H1 (cell line): ENCODE measurements around the gene GPR17. TPM values are rescaled to one million over a fixed set of nuclear protein-coding genes. Genes with fewer than 3 reads are reported as not detected.

Source experiments
- CTCF ChIA-PET: fragments of 300-600 bp; sonication (Branson Sonifier 250); formaldehyde crosslinking; loops from one replicate; lab custom pipeline; 2021; ENCODE audit not compliant: partially characterized antibody; lab: Charles Lee
- POLR2A ChIA-PET: fragments of 300-600 bp; sonication (Branson Sonifier 250); formaldehyde crosslinking; loops from one replicate; lab custom pipeline; 2021; ENCODE audit warnings: inconsistent platforms; ENCODE audit not compliant: partially characterized antibody; lab: Charles Lee
- DNase-seq, 2 experiments: peaks; one replicate each; pipeline versions ENCODE4 v3.0.0 to v3.0.0-alpha.2; 2010 to 2022; ENCODE audit warnings: low spot score in 2 of 2, low read depth in 1 of 2, mixed read lengths in 1 of 2
- FAIRE-seq: peaks from 2 replicates; lab custom pipeline; 2011; peaks lifted over from hg19 to GRCh38; lab: Jason Lieb, UNC
- H2AFZ ChIP-seq: 2 replicates; pipeline ENCODE4 v1.8.1; 2012; ENCODE audit warnings: low read length, inconsistent platforms
- H2AK5ac ChIP-seq: 2 replicates; pipeline ENCODE4 v1.6.1; 2013; ENCODE audit warnings: low read depth, low read length
- H2BK120ac ChIP-seq: replicated peaks from 2 replicates; pipeline ENCODE3; 2013; ENCODE audit warnings: low read depth, low read length, inconsistent platforms
- H2BK12ac ChIP-seq: 2 replicates; pipeline ENCODE4 v1.6.1; 2013; ENCODE audit warnings: low read depth, low read length
- H2BK15ac ChIP-seq: 2 replicates; pipeline ENCODE4 v1.6.1; 2013; ENCODE audit warnings: low read length
- H2BK20ac ChIP-seq: 2 replicates; pipeline ENCODE4 v1.6.1; 2013; ENCODE audit warnings: low read length
- H2BK5ac ChIP-seq: 2 replicates; pipeline ENCODE4 v1.6.1; 2013; ENCODE audit warnings: low read depth, low read length
- H3K14ac ChIP-seq: 2 replicates; pipeline ENCODE4 v1.6.1; 2013; ENCODE audit warnings: inconsistent platforms; ENCODE audit not compliant: insufficient read length
- H3K18ac ChIP-seq: 2 replicates; pipeline ENCODE4 v1.6.1; 2013; ENCODE audit warnings: low read length; ENCODE audit errors: extremely low read depth
- H3K23ac ChIP-seq: 2 replicates; pipeline ENCODE4 v1.6.1; 2013; ENCODE audit warnings: inconsistent platforms; ENCODE audit not compliant: insufficient read length
- H3K23me2 ChIP-seq: 2 replicates; pipeline ENCODE4 v1.6.1; 2013; ENCODE audit warnings: low read depth, low read length
- H3K27ac ChIP-seq: 2 replicates; pipeline ENCODE4 v1.6.1; 2011; ENCODE audit warnings: low read depth, low read length, inconsistent platforms
- H3K27me3 ChIP-seq, 4 experiments: replicated peaks in 1 of 4; 1 replicate in 1 of 4; 2 replicates in 3 of 4; pipeline versions ENCODE4 v1.6.1 to v1.8.1; 2011 to 2013; ENCODE audit warnings: low read length in 3 of 4, mild to moderate bottlenecking in 3 of 4, inconsistent platforms in 2 of 4, mixed read lengths in 2 of 4, moderate library complexity in 1 of 4; ENCODE audit not compliant: control insufficient read depth in 3 of 4, insufficient read depth in 3 of 4; ENCODE audit errors: extremely low read depth in 1 of 4
- H3K36me3 ChIP-seq, 4 experiments: 2 replicates each; pipeline versions ENCODE4 v1.6.1 to v1.8.1; 2011 to 2013; ENCODE audit warnings: mild to moderate bottlenecking in 4 of 4, low read length in 3 of 4, moderate library complexity in 2 of 4, control low read depth in 1 of 4, inconsistent platforms in 1 of 4; ENCODE audit not compliant: insufficient read depth in 4 of 4, control insufficient read depth in 2 of 4
- H3K4ac ChIP-seq: replicated peaks from 2 replicates; pipeline ENCODE3; 2013; ENCODE audit warnings: low read length, low read depth, mixed read lengths, inconsistent platforms; ENCODE audit not compliant: insufficient read length
- H3K4me1 ChIP-seq, 4 experiments: replicated peaks in 1 of 4; 1 replicate in 1 of 4; 2 replicates in 3 of 4; pipeline versions ENCODE4 v1.6.1 to v1.8.1; 2011 to 2013; ENCODE audit warnings: low read length in 3 of 4, inconsistent platforms in 2 of 4, mixed read lengths in 1 of 4; ENCODE audit not compliant: insufficient read depth in 4 of 4, control insufficient read depth in 3 of 4
- H3K4me2 ChIP-seq, 2 experiments: 2 replicates each; pipeline versions ENCODE4 v1.6.1 to v1.8.1; 2011 to 2013; ENCODE audit warnings: low read depth in 2 of 2, low read length in 2 of 2, control low read depth in 1 of 2, inconsistent platforms in 1 of 2, mild to moderate bottlenecking in 1 of 2; ENCODE audit not compliant: insufficient read depth in 1 of 2
- H3K4me3 ChIP-seq, 4 experiments: fragments of 200-600, 300-600 bp in 1 of 4; sonication (generic), shearing (Covaris generic), sonication (Bioruptor Twin) in 1 of 4; 2 replicates each; pipeline versions ENCODE4 v1.5.1 to v1.8.1; 2011 to 2016; ENCODE audit warnings: low read length in 4 of 4, low read depth in 3 of 4, control low read depth in 2 of 4, inconsistent platforms in 2 of 4, mild to moderate bottlenecking in 2 of 4, mixed read lengths in 1 of 4, moderate library complexity in 1 of 4; ENCODE audit not compliant: insufficient read depth in 2 of 4; ENCODE audit errors: extremely low read depth in 1 of 4
- H3K56ac ChIP-seq: replicated peaks from 2 replicates; pipeline ENCODE3; 2013; ENCODE audit warnings: low read depth, mild to moderate bottlenecking, mixed read lengths, low read length, inconsistent platforms; ENCODE audit not compliant: insufficient read length
- H3K79me1 ChIP-seq: 2 replicates; pipeline ENCODE4 v1.6.1; 2013; ENCODE audit warnings: low read depth, low read length, control low read depth
- H3K79me2 ChIP-seq, 2 experiments: 2 replicates each; pipeline versions ENCODE4 v1.6.1 to v1.8.1; 2012 to 2013; ENCODE audit warnings: low read length in 2 of 2, mild to moderate bottlenecking in 2 of 2, inconsistent platforms in 1 of 2; ENCODE audit not compliant: insufficient read depth in 2 of 2, control insufficient read depth in 1 of 2
- H3K9ac ChIP-seq, 4 experiments: replicated peaks in 1 of 4; 1 replicate in 1 of 4; 2 replicates in 3 of 4; pipeline versions ENCODE4 v1.6.1 to v1.8.1; 2011 to 2013; ENCODE audit warnings: low read depth in 3 of 4, low read length in 3 of 4, control low read depth in 2 of 4, mild to moderate bottlenecking in 2 of 4, moderate library complexity in 2 of 4, inconsistent platforms in 1 of 4; ENCODE audit errors: extremely low read depth in 1 of 4
- H3K9me3 ChIP-seq, 2 experiments: 2 replicates each; pipeline versions ENCODE4 v1.6.1 to v1.8.1; 2012 to 2013; ENCODE audit warnings: mild to moderate bottlenecking in 2 of 2, moderate library complexity in 2 of 2, control low read depth in 1 of 2, inconsistent platforms in 1 of 2, low read depth in 1 of 2, low read length in 1 of 2, mixed read lengths in 1 of 2; ENCODE audit not compliant: insufficient read depth in 2 of 2
- H4K20me1 ChIP-seq, 2 experiments: replicated peaks in 1 of 2; 2 replicates each; pipeline versions ENCODE3 to v1.8.1; 2011 to 2013; ENCODE audit warnings: inconsistent platforms in 2 of 2, low read length in 2 of 2, mild to moderate bottlenecking in 1 of 2; ENCODE audit not compliant: insufficient read depth in 2 of 2, control insufficient read depth in 1 of 2
- H4K5ac ChIP-seq: 2 replicates; pipeline ENCODE4 v1.6.1; 2013; ENCODE audit warnings: low read length, low read depth, mixed read lengths, inconsistent platforms; ENCODE audit not compliant: insufficient read length
- H4K8ac ChIP-seq: 2 replicates; pipeline ENCODE4 v1.8.0; 2013; ENCODE audit warnings: mild to moderate bottlenecking, moderate library complexity, low read length, inconsistent platforms; ENCODE audit not compliant: insufficient read depth; ENCODE audit errors: extremely low read depth
- H4K91ac ChIP-seq: replicated peaks from 2 replicates; pipeline ENCODE3; 2013; ENCODE audit warnings: low read length, mixed read lengths, inconsistent platforms; ENCODE audit not compliant: insufficient read length
- BACH1 ChIP-seq: IDR thresholded peaks from 2 replicates; pipeline ENCODE4 v1.6.1; 2012; ENCODE audit warnings: low read length, improper control_type of control experiment
- CBX5 ChIP-seq: fragments of 300-800, 300-1000 bp; sonication (generic); IDR thresholded peaks from 2 replicates; pipeline ENCODE4 v1.7.1; 2016; ENCODE audit warnings: antibody characterized with exemption, low read length, low read depth
- GABPA ChIP-seq: IDR thresholded peaks from 2 replicates; pipeline ENCODE4 v1.6.1; 2011; ENCODE audit warnings: mild to moderate bottlenecking, low read length, moderate library complexity, borderline replicate concordance; ENCODE audit not compliant: insufficient read depth
- JUN ChIP-seq: IDR thresholded peaks from 2 replicates; pipeline ENCODE4 v1.6.1; 2011; ENCODE audit warnings: low read depth, mild to moderate bottlenecking, improper control_type of control experiment, low read length
- KDM1A ChIP-seq: fragments of 200-600, 300-600 bp; sonication (generic); IDR thresholded peaks from 2 replicates; pipeline ENCODE4 v1.7.1; 2016; ENCODE audit warnings: mild to moderate bottlenecking, low read length, borderline replicate concordance
- NANOG ChIP-seq: IDR thresholded peaks from 2 replicates; pipeline ENCODE4 v1.6.1; 2011; ENCODE audit warnings: low read length, low read depth, mild to moderate bottlenecking, inconsistent platforms; ENCODE audit not compliant: insufficient read depth, poor library complexity, severe bottlenecking
- NRF1 ChIP-seq: IDR thresholded peaks from 2 replicates; pipeline ENCODE4 v1.6.1; 2011; ENCODE audit warnings: mild to moderate bottlenecking, low read depth, low read length, improper control_type of control experiment
- PHF8 ChIP-seq: fragments of 200-600 bp; sonication (generic); conservative IDR thresholded peaks from 2 replicates; pipeline ENCODE4 v1.7.1; 2012; ENCODE audit warnings: low read depth, mild to moderate bottlenecking, inconsistent platforms, low read length, moderate library complexity
- POLR2A ChIP-seq, 2 experiments: IDR thresholded peaks; 1 replicate in 1 of 2; 2 replicates in 1 of 2; pipeline ENCODE4 v1.6.1; 2011; ENCODE audit warnings: low read depth in 2 of 2, low read length in 2 of 2, mild to moderate bottlenecking in 2 of 2; ENCODE audit errors: control extremely low read depth in 1 of 2
- RFX5 ChIP-seq: IDR thresholded peaks from 2 replicates; pipeline ENCODE4 v1.6.1; 2011; ENCODE audit warnings: low read depth, low read length, improper control_type of control experiment, borderline replicate concordance
- USF2 ChIP-seq: IDR thresholded peaks from 2 replicates; pipeline ENCODE4 v1.6.1; 2011; ENCODE audit warnings: low read length, improper control_type of control experiment
- ZNF274 ChIP-seq: IDR thresholded peaks from 2 replicates; pipeline ENCODE4 v1.7.0; 2012; ENCODE audit warnings: low read length, borderline replicate concordance; ENCODE audit errors: extremely low read depth
- WGBS, 2 experiments: shearing (Covaris generic) in 1 of 2; methylation state at CpG; one replicate each; pipeline versions ENCODE4 v1.1.6 to v1.1.7; 2013 to 2015; ENCODE audit warnings: low lambda C conversion rate in 2 of 2, mixed read lengths in 2 of 2, inconsistent platforms in 1 of 2, low coverage in 1 of 2, missing lambda C conversion rate in 1 of 2; ENCODE audit not compliant: insufficient replicate concordance in 2 of 2, insufficient coverage in 1 of 2, insufficient read length in 1 of 2; ENCODE audit errors: extremely low coverage in 1 of 2, missing lambda C conversion rate in 1 of 2; 5-methylcytosine and 5-hydroxymethylcytosine counted together
- polyA plus RNA-seq, 7 experiments: library from polyadenylated mRNA; depleted of rRNA in 3 of 7; stranded (reverse) in 5 of 7; unstranded in 2 of 7; fragments of >200 nt in 5 of 7; fragments of 200-250 nt in 2 of 7; gene quantifications; 1 replicate in 5 of 7; 2 replicates in 1 of 7; 4 replicates in 1 of 7; pipeline versions ENCODE4 v1.2.1 to v1.2.3, GENCODE V29; 2011 to 2013; ENCODE audit warnings: missing spikeins in 2 of 7, mixed read lengths in 2 of 7
- total RNA-seq: library from RNA; stranded (reverse); fragmentation: NEBNext Ultra II Directional; extraction: Animal tissue kit (Norgen Biotek cat#: 25700); gene quantifications from 2 replicates; pipeline ENCODE4 v1.2.1, GENCODE V29; 2021

GPR17 gene
- total and polyA plus RNA-seq, 2 of the 8 experiments (the other 6 are each of a cell fraction or from before 2014, with no cell fraction given), result 0.03 TPM; not detected in 1

DNA sequence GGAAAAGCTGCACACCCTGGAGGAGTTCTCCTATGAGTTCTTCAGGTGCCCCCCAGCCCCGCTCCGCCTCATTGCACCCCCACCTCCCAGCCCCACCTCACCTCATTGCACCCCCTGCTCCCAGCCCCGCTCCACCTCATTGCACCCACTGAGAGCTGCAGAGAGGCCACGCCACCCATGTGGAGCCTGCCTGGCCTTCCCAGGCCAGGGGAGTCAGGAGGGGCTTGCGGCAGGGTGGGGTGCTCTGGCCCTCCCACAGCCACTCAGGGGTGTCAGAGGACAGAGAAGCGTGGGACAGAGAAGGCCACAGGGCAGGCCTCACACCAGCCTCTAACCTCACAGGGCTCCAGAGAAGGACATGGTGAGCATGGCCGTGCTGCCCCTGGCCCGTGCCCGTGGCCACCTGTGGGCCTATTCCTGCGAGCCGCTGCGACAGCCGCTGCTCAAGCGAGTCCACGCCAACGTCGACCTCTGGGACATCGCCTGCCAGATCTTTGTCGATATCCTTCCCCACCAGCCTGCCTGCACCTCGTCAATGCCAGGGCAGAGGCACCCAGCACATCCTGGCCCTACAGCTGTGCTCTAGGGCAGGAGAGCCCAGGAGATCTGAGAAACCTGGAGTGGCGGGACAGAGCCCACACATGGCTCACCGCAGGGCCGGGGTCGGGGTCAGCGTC is 15.0 kb upstream of the GPR17 start:
- Histone ChIP-seq H3K4me2 (no peak overlapping the region), H3K79me1 (no peaks in the 10 kb centered on the region), H3K27ac (no peak overlapping the region), H3K9ac (no peak overlapping the region), H2BK12ac (no peak overlapping the region), H2AFZ (no peak overlapping the region), H3K27me3 (no peaks in the 10 kb centered on the region), H2AK5ac (no peak overlapping the region), H3K36me3 (no peaks in the 10 kb centered on the region), H2BK5ac (no peak overlapping the region; the same call in 1 of the 2 replicates), H4K91ac (no peak overlapping the region), H3K14ac (no peak overlapping the region), H3K4me3 (no peak overlapping the region), H3K79me2 (no peaks in the 10 kb centered on the region), H4K20me1 (no peaks in the 10 kb centered on the region), H3K56ac (no peak overlapping the region), H3K23me2 (no peaks in the 10 kb centered on the region), H2BK120ac (no peak overlapping the region), H3K4ac (no peak overlapping the region), H2BK20ac (no peak overlapping the region), H4K8ac (no peak overlapping the region), H4K5ac (no peak overlapping the region), H2BK15ac (no peak overlapping the region), H3K9me3 (no peaks in the 10 kb centered on the region), H3K4me1 (no peaks in the 10 kb centered on the region), H3K23ac (no peak overlapping the region), H3K18ac (no peak overlapping the region)
- POLR2A ChIA-PET, result interaction anchor here (0.5 to 0.9 kb wide), 2 partner anchors 9 to 237 kb away, joined by 3 read pairs; no protein-coding TSS in a partner anchor
- FAIRE-seq (no peak), DNase-seq (no peak)
- WGBS, 2 experiments, result 91% methylated on average over 13 of the region's 25 CpGs; no CpG with 5 or more reads in 1 of the 2 experiments
- CTCF ChIA-PET, result interaction anchor here (0.6 to 6.4 kb wide), 5 partner anchors 9 to 40 kb away, joined by 3 to 50 read pairs (median 9); no protein-coding TSS in a partner anchor
- TF ChIP-seq JUN, result no peak
- no peak for TF ChIP-seq POLR2A (IDR thresholded peaks at IDR 0.05; ENCODE audit: control extremely low read depth in 1 of 2, low read depth in 2 of 2, low read length in 2 of 2)
- TF ChIP-seq BACH1, result no peak
- no peak for TF ChIP-seq GABPA
- no peak for TF ChIP-seq USF2
- TF ChIP-seq CBX5, result no peak
- no peak for TF ChIP-seq RFX5
- no peak for TF ChIP-seq ZNF274
- TF ChIP-seq NRF1, result no peak
- no peak for TF ChIP-seq PHF8
- no peak for TF ChIP-seq NANOG
- no peak for TF ChIP-seq KDM1A
